ENCODE measurements around the gene SIPA1.

DNA sequence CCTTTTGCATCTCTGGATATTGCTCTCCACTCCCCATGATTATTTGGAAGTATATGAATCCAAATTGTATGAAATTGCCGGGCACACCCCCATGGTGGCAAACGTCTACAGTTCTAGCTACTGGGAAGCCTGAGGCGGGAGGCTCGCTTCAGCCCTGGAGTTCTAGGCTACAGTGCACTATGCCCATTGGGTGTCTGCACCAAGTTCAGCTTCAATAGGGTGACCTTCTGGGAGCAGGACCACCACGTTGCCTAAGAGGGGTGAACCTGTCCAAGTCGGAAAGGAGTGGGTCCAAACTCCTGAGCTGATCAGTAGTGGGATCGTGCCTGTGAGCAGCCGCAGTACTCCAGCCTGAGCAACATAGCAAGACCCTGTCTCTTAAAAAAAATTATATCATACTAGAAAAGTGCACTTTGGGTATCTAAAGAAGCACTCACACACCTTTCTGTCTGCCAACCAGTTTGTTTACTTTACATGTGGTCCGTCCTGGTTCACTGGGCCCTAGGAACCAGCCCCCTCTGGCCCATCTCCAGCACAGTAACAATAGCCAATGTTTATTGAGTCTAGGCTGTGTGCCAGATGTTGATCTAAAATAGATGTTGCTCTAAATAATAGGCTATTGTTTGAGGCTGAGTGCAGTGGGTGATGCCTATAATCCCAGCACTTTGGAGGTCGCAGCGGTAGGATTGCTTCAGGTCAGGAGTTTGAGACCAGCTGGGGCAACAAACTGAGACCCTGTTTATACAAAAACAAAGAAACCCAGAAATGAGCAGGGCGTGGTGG, 57.7 kb downstream of the SIPA1 start:
- TF ChIP-seq, protein P1, sequence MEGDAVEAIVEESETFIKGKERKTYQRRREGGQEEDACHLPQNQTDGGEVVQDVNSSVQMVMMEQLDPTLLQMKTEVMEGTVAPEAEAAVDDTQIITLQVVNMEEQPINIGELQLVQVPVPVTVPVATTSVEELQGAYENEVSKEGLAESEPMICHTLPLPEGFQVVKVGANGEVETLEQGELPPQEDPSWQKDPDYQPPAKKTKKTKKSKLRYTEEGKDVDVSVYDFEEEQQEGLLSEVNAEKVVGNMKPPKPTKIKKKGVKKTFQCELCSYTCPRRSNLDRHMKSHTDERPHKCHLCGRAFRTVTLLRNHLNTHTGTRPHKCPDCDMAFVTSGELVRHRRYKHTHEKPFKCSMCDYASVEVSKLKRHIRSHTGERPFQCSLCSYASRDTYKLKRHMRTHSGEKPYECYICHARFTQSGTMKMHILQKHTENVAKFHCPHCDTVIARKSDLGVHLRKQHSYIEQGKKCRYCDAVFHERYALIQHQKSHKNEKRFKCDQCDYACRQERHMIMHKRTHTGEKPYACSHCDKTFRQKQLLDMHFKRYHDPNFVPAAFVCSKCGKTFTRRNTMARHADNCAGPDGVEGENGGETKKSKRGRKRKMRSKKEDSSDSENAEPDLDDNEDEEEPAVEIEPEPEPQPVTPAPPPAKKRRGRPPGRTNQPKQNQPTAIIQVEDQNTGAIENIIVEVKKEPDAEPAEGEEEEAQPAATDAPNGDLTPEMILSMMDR (IDR thresholded peaks at IDR 0.05) = no peak
- no peak for TF ChIP-seq ZFX (IDR thresholded peaks at IDR 0.05; ENCODE audit: borderline replicate concordance)

All from 22Rv1 (cell line).